ENCODE data around the gene ACSL1.

DNA sequence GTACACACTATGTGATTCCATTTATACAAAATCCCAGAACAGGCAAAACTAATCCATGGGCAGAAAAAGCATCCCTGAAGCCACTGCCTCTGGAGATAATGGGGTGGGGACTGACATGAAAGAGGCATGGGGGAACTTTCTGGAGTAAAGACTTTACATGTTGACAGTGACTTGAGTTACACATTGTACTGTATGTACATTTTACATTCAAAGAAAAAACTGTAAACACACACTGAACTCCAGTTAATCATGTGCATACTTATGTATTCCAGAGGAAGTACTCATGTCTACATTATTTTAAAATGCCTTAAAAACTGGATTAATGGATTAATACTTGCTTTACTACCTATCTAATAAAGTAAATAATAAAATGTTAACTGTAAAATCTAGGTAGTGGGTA, 113.4 kb downstream of the ACSL1 start:
- TF ChIP-seq, protein P1, sequence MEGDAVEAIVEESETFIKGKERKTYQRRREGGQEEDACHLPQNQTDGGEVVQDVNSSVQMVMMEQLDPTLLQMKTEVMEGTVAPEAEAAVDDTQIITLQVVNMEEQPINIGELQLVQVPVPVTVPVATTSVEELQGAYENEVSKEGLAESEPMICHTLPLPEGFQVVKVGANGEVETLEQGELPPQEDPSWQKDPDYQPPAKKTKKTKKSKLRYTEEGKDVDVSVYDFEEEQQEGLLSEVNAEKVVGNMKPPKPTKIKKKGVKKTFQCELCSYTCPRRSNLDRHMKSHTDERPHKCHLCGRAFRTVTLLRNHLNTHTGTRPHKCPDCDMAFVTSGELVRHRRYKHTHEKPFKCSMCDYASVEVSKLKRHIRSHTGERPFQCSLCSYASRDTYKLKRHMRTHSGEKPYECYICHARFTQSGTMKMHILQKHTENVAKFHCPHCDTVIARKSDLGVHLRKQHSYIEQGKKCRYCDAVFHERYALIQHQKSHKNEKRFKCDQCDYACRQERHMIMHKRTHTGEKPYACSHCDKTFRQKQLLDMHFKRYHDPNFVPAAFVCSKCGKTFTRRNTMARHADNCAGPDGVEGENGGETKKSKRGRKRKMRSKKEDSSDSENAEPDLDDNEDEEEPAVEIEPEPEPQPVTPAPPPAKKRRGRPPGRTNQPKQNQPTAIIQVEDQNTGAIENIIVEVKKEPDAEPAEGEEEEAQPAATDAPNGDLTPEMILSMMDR (IDR thresholded peaks at IDR 0.05; ENCODE audit: extremely low read depth in 1 of 2, insufficient read depth in 1 of 2, low read depth in 1 of 2, low read length in 2 of 2) = no peak
- TF ChIP-seq MYC (IDR thresholded peaks at IDR 0.05; ENCODE audit: low read depth, low read length) (no peak), POLR2A (IDR thresholded peaks at IDR 0.05; ENCODE audit: low read depth, low read length) (no peak), POLR2AphosphoS5 (IDR thresholded peaks at IDR 0.05; ENCODE audit: insufficient read depth, low read depth, low read length) (no peak), FOS (IDR thresholded peaks at IDR 0.05; ENCODE audit: borderline replicate concordance, insufficient read depth, low read length) (no peak), EZH2 (IDR thresholded peaks at IDR 0.05; ENCODE audit: borderline replicate concordance, low read depth, low read length, severe bottlenecking) (no peak), GATA2 (IDR thresholded peaks at IDR 0.05; ENCODE audit: insufficient read depth, insufficient read length, low read depth, low read length) (no peak)
- TF ChIP-seq, protein P2, sequence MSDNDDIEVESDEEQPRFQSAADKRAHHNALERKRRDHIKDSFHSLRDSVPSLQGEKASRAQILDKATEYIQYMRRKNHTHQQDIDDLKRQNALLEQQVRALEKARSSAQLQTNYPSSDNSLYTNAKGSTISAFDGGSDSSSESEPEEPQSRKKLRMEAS (IDR thresholded peaks at IDR 0.05; ENCODE audit: insufficient read depth, insufficient read length) = no peak

Measured in endothelial cell of umbilical vein (primary cell).